Inflammatory macrophage treated with lipopolysaccharide for 4 hours (primary cell): ENCODE measurements around the gene DHX15.
"Not testable (repeated sequence)": the region's sequence is repeated elsewhere in the genome, so short reads cannot be mapped to it uniquely, and the experiment has no call there.

Experiments used
- DNase-seq: peaks from one replicate; pipeline ENCODE4 v3.0.0-alpha.2; 2020

The DHX15 gene

DNA sequence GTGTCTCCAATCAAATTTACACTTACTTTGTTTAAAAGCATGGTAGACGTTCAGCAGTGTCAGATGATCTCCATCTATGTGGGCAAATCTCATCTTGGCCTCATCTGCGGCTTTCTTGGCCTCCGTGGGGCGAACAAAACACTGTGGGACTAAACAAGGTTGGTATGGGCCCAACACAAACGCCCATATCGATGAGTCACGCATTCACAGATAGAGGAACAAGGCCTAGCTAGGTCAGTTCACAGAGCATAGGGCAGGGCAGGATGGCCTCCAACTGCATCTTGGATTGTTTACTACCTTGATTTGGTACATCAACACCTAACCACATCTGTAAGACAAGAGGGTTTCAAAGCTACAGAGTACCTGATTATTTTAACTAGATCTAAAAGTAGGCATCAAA, 47.3 kb downstream of the DHX15 start:
- DNase-seq: peak; percentile 8

DNA sequence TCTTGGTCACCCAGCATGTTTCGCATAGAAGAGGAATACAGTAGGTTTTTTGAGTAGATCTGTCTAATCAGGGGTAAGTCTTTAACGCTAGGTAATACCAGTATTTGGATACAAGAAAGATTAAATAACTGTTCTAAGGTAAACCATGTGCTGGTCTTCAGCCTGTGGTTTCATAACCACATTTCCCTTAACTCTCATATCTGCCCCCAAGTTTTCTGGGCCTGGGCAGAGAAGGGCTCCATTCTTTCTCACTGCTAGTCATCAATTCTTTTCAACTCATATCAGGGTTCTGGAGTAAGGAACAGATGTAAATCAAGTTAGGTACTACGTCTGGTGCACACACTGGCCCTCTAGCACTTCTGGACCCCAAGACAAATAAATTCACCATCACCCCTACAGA, 49.0 kb downstream of the DHX15 start:
- DNase-seq: no peak

DNA sequence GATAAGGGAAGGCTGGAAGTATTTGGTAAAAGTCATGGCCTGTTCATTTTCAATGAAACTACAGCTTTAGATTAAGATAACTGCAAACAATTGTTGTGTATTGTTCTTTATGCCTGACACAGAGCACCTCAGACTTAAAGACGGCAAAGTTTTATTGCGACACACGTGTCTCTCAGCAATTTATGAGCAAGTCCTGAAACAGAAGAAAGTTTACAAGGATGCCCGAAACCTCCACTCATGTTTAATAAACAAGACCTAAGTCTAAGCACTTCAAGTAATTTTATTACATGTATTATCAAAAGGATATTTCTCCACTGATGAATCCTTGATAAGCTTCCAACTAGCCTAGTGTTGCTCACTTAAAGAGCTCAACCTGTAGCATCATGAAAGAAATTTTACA, 51.0 kb downstream of the DHX15 start:
- DNase-seq: no peak

DNA sequence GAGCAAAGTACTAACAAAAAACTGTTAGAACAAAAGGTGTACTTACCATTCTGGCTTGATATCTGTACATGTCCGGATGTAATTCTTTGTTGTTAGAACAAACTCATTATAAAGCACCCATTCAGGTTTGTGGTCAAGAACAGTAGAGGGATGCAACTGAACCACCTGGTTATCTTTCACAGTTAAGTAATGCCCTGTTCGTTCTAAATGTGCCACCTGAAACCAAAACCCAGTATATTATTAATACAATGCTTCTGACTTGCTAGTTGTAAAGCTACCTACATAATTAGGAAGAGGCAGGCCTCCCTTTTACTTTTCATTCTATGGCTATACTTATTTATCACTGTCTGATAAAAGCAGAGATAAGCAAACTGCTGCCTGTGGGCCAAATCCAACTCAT, 54.8 kb downstream of the DHX15 start:
- DNase-seq: no peak

DNA sequence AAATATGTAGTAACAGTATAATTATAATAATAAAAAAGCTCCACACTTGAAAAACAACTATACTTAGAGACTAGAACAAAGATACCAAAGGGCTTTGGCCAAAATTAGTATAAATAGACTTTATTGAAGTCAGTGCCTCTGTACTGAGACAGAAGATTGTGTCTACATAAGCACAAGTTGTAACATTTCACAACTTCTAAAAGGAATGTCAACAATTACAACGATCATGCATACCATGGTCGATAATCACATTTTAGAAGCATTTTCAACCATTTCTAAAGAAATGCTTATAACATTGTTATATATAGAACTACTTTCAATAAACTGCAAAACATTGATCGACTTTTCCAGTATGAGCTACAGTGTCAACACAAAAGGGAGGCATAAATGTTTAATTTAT, 57.0 kb downstream of the DHX15 start:
- no peak for DNase-seq

DNA sequence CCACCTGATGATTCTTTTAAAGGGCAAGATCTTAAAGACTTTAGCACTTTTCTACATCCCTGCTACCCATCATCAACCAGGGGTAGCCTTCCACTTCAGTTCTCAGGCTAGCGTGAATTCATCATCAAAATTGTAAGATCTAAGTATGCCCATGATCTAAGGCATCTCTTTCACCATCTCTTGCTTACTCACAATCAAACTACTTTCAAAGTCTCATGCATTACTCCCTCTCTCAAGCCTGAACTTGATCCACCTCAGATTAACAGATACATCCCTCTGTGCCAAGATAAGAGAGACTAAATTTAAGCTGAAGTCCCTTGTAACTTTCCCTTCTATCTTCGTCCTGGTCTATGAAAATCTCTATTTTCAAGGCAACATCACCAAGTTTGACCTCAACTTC, 62.8 kb downstream of the DHX15 start:
- DNase-seq: no peak

DNA sequence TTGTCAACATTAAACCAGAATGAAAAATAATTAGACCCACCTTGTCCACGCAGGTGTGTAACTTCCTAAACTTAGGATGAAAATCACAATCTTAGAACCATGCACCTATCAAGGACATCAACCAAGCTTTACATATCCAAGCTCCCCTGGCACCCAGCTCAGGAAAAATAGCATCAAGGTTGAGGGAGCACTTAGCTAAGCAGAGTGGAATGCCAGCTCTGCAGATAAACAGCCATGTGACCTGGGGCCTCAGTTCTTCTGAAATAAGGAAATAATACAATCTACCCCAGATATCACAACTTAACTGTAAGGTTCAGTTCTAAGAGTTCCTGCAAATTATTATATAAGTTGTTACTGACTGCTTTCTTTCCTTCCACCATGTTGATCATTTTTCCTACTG, 64.7 kb downstream of the DHX15 start:
- no peak for DNase-seq

DNA sequence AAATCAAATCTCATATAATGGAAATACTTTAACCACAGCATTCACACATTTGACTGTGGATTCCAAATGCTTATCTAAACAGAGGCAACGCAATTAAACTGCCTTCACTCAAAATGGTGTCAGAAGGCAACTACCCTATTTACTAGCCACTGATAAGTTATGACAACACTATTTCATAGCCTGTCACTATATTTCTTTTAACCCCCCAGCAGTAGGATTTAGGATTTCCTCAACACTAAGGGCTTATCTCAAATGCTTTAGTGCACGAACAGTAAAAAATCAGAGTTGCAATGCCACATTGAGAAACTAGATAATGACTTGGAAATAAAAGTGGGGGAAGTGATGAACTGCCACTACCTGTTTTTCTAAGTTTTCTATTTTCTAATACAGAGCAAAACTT, 66.7 kb downstream of the DHX15 start:
- no peak for DNase-seq

DNA sequence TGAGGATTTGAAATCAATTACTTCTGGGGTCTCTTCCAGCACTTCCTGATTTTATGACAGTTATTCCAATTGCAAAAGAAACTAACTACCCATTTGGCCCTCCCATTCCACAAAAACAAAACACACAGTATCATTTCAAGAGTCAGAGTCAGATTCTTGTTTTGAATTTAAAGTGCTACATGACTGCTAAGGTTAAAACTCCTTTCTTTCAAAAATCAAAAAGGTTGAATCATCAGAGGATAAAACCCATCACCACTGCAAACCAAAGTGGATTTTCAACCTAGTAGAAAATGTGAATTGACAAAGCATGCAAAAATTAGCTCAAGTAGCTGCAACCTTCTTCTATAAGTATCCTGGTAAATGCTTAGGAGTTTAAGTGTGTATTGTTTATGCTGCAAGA, 67.4 kb downstream of the DHX15 start:
- no peak for DNase-seq

DNA sequence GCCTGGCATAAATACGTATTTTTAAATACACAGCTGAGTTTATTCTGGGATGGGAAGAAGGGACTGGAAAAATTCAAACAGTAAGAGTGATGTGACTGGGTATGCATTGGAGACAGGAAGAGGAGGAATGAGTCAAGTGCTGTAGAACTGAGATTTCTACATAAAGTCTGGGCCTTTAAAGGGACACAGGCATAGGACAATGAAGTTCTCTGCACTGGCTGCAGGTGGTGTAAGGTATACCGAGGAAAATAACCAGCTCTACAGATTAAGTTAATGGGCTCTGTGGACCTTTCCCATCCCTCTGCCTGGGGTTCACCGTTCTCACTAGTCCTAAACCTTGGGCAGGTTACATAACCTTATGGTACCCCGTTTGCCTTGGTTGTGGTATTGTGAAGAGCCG, 68.7 kb downstream of the DHX15 start:
- DNase-seq: no peak

DNA sequence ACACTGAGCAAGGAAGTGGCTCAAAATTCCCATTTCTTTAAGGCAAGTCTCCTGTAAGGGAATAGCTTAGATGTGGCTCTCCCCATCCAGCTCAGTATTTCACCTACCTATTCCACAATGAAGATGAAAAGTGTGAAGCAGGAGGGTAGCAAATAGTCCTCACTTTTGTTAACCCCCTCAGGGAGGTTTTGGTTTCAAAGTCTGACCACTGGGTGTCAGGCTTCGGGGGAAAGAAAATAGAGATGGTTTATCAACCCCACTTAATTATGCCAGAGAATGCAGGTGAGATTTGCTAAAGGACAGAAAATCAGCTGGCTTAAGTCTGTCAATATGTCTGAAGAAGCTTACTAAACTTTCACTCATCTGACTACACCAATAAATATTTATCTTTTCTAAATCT, 69.5 kb downstream of the DHX15 start:
- no peak for DNase-seq

DNA sequence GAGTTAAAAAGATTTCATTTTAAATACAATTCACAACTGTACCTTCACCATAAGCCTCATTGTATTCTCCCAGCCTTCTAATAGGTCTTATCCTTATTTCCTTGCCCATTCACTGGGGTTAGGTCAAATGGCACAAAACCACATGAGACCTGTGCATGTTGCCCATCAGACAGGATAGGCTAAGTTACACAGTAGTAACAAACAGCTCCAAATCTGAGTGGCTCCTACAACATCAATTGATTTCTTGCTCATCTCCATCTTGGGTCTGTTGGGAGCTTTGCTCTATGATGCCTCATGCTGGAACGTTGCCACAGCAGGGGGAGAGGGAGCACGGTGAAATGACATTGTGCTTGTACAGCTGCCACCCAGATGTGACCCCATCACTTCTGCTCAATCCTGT, 70.6 kb downstream of the DHX15 start:
- no peak for DNase-seq

DNA sequence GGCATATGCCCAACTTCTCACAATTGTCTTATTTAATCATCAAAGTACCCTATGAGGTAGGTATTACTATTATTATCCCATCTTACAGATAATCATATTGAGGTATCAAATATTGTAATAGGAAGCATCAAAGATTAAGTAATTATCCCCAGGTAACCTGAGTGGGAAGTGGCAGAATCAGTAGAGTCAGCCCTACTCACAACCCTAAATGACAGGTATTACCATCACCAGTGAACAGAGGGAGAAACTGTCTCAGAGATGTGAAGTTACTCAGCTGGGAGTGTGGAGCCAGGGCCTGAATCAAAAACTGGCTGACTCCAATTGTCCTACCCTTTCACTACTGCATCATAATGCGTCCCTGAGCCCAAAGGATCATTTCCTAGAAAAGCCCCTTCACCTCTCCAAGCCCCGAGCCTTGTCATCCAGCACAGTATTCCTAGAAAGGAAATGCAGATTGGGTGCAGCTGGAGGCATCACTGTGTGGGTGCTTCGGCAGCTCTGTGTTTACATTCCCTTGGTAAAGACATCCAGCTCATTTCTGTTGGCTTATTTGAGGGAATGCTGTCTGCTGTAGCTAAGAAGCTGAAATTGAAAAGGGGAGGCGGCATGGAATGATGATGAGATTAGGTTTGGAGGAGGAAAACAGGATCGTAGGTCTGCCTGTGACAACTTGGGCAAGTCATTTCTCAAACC, 72.8 kb downstream of the DHX15 start:
- no peak for DNase-seq

DNA sequence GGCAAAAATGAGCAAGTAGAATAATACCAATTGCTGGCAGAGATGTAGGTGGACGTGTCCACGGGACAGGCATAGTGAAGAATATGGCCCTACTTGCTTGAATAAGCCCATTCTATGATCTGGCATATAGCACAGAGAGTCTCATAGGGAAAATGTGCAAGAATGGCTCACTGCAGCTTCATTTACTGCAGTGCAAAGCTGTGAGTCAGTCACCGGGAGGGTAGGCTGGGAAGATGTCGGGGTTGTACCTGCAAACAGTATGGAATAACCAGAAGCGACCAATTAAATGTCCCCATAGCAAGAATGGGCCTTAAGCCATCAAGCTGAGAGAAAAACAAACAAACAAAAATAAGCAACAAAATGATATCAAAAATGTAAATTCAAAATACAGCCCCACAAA, 74.3 kb downstream of the DHX15 start:
- no peak for DNase-seq

DNA sequence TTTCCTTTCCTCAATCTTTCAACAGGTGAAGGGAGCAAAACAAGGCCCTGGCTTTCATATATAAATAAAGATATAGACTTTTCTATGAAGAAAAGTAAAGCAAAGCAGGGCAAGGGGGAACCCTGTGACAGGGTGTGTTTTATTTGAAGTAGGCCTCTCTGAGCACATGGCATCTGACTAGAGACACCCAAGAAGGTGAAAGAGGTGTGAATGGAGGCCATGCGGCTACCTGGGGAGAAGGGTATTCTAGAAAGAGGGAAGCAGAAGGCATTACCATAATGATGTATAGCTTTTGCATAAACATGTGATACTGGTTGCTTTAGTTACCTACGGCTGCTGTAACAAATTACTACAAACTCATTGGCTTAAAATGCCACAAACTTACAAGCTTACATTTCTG, 75.8 kb downstream of the DHX15 start:
- no peak for DNase-seq

DNA sequence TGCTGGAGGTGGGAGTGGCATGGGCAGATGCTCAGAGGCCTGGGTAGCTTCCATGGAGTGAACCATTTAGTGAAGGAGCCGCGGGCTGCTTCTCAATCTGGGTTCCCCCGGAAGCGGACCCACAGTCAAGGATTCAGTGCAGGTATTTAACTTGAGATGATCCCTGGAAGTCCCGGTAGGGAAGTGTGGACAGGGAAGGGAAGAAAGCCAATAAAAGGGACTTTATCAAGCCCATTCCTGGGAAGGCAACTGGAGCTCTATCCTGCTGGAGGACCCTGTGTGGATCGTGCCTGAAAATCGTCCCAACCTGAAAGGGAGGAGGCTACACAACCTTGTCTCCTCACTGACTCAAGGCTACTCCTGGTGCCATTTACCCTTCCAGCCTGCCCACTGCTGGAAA, 76.9 kb downstream of the DHX15 start:
- no peak for DNase-seq

DNA sequence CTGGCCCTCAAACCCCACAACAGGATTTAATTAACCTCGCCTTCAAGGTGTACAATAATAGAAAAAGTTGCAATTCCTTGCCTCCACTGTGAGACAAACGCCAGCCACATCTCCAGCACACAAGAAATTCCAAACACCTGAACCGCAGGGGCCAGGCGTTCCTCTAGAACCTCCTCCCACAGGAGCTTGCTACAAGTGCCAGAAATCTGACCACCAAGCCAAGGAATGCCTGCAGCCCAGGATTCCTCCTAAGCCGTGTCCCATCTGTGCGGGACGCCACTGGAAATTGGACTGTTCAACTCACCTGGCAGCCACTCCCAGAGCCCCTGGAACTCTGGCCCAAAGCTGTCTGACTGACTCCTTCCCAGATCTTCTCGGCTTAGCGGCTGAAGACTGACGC, 81.3 kb downstream of the DHX15 start:
- not testable (repeated sequence) for DNase-seq

DNA sequence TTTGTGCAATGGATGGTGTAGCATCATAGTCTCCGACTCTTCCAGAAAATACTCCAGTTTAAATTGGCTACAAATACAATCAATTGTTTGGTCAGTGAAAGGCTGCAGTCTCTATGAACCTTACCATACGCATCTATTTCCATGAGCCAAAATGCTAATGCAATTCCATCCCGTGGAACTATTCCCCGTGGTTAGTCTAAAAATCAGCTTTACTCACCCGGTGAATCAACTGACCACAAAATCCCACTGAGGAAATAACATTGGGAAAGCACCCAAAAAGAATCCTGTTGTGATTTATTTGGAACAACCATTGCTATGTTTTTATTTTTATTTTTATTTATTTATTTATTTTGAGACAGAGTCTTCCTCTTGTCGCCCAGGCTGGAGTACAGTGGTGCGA, 87.1 kb downstream of the DHX15 start:
- no peak for DNase-seq

DNA sequence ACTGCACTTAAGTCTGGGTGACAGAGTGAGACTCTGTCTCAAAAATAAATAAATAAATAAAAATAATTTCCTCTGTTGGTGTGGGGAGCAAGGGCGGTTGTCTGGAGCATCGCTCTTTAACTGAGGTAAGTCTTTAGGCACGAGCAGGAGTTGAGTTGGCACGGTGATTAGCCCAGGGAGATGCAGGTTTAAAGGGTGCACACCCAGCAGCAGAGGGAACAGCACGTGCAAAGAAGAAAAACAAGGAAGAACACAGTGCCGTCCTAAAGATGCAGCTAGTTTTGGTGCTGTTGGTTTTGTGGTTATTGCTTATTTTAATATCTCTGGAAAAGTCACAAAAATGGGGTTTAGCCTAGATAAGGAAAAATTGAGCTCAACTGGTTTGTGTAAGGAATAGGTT, 87.8 kb downstream of the DHX15 start:
- DNase-seq: no peak

DNA sequence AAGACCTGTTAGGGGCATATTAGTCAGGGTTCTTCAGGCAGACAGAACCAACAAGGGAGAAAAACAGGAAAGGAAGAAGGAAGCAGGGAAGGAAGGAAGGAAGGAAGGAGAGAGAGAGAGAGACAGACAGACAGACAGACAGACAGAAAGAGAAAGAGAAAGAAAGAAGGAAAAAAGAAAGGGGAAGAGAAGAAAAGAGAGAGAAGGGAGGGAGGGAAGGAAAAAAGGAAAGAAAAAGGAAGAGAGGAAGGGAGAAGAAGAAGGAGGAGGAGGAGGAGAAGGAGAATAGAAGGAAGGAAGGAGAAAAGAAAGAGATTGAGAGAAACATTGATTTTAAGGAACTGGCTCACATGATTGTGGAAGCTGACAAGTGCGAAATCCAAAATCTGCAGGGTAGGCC, 89.0 kb downstream of the DHX15 start:
- DNase-seq: no peak

DNA sequence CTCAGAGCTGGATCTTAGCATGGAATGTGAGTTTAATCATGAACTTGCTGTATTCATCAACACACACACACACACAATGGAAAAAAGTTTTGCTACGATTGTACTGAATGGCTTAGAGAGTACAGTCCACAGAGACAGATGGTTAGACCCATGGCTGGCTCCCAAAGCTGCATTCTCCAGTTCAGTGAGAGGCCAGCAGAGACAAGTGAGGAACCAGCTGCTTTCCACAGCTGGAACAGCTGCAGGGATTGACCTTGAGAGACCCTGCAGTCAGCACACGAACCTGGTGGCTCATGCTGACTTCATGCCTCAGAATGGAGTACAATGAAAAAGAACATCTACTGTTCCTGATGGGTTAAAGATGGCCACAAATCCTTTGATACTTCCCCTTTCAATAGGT, 94.5 kb downstream of the DHX15 start:
- DNase-seq: no peak

DNA sequence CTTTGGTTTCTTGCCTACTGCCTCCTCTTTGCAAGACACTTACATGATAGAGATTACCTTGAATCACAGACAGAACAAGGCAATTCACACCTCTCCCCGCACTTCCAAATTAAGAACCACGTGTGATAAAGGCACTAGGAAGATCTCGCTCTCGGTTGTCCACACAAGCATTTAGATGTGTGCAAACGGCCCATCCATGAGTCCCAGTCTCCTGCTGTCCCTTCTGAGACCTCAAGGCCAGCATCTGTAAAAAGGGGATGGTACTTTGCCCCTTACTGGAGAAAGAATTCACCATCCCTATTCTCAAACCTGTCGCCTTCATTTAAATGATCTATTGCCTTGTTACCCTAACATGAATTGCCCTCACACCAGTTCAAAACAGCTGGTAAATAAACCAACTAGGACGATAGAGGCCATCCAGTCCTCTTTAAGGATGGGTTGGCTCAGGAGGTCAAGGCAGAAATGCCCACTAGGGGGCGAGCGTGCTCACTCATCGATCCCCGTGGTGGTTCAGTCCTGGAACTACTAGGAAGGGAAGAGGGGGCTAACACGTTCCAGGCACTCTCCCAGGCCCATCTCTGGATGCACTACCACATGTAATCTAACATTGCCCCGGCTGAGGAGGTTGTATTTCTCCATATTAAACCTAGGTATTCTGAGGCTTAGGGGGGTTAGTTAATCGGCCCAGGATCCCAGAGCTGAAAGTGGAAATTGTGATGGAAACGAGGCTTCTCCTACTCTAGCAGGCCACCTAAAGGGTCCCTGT, 95.8 kb downstream of the DHX15 start:
- DNase-seq: peak; percentile 60

DNA sequence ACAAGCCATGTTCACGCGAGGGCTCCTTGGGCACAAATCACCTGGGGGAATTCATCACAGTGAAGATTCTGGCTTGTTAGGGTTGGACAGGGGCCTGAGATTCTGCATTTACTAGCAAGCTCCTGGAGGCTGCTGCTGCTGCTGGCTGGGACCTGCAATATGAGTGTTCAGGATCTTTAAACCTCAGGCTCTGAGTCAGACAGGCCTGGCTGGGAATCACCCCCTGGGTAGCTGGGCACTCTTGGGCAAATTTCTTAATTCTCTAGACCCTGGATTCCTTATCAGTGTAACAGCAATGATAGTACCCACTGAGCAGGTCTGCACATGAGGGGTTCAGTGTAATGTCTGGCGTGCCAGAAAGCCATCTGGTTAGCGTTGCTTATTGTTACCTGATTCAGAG, 101.5 kb downstream of the DHX15 start:
- DNase-seq: no peak

DNA sequence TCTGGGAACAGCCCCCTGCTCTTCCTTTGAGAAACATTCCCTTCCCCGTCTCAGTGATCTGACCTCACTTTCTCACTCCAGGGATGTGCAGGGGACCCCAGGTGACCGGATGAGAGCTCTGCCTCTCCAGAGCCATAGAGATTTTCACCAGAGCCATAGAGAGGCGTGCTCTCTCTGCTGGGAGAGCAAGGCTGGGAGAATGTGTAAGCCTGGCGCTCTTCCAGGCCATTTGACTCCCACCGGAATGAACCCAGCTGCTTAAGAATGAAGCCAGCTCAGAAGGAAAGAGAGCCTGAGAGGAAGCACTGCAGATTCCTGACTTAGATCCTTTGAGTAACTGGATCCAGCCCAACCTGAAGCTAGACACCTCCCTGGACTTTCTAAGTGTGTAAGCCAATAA, 106.4 kb downstream of the DHX15 start:
- DNase-seq: no peak
